Stimulated activated CD8-positive, alpha-beta memory T cell treated with anti-CD3 and anti-CD28 coated beads, Interleukin-12 subunit alpha, Interleukin-12 subunit beta, amount 100 ng/mL, for 4 hours (primary cell): Measurements from ENCODE around the gene LAIR1.
"Not testable (repeated sequence)": the region's sequence is repeated elsewhere in the genome, so short reads cannot be mapped to it uniquely, and the experiment has no call there.

Experiments used
- DNase-seq: peaks from one replicate; pipeline ENCODE4 v3.0.0-alpha.2; 2020; ENCODE audit warnings: low read depth

The LAIR1 gene

DNA sequence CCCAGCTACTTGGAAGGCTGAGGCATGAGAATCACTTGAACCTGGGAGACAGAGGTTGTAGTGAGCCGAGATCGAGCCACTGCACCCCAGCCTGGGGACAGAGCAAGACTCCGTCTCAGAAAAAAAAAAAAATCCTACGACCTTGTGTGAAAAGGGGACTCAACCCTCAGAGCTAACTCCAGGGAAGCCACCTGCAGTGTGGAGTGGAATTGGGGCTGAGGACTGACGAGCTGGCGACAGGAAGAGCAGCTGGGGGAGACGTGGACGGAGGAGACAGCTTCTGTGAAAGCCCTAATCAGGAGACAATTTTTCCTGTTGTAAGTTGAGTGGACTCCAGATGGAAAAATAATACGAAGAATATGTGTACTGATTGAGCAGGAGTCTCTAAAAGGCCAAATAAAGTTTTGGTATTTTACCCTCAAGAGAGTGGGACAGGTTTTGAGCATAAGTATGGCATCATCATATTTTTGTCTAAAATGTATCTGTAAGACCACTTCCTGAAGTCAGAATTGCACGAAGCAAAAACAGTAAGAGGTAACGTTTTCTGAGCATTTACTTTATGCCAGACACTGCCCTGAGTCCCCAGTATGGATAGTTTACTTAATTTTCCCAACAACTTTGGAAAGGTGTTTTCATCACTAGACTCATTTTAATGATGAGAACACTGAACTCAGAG lies 12.0 kb upstream of the LAIR1 start:
- no peak for DNase-seq

DNA sequence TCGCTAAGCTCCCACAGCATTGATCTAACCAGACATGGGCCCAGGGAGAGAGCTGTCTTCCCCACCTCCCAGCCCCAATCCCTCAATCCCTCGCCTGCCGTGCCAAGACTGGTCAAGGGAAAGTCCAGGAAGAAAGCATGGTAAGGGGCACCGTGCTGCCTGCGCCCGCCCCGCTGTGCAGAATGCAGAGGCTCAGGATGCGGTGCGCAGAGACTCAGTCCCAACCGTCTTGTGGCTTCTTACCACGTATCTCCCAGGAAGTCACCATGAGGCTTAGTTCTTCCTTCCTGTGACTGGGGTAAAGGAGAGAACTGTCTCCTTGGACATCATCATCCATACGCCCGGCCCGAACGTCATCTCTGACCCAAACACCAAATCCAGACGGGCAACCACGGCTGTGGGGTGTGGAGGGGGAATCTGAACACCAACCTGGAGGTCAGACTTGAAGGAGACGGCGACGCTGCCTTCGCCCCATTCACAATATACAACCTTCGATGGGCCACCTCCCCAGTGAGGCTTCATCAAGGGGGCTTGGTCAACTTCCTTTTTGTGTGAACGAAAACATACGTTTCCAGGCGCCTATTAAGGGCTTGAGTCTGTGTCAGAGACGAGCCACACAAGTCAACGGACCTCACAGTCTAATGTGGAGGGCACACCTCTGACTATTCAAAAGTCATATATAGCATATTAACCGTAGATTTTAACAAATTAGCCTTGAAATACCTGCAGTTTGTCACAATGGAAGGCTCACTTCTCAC lies 10.6 kb upstream of the LAIR1 start:
- not testable (repeated sequence) for DNase-seq

DNA sequence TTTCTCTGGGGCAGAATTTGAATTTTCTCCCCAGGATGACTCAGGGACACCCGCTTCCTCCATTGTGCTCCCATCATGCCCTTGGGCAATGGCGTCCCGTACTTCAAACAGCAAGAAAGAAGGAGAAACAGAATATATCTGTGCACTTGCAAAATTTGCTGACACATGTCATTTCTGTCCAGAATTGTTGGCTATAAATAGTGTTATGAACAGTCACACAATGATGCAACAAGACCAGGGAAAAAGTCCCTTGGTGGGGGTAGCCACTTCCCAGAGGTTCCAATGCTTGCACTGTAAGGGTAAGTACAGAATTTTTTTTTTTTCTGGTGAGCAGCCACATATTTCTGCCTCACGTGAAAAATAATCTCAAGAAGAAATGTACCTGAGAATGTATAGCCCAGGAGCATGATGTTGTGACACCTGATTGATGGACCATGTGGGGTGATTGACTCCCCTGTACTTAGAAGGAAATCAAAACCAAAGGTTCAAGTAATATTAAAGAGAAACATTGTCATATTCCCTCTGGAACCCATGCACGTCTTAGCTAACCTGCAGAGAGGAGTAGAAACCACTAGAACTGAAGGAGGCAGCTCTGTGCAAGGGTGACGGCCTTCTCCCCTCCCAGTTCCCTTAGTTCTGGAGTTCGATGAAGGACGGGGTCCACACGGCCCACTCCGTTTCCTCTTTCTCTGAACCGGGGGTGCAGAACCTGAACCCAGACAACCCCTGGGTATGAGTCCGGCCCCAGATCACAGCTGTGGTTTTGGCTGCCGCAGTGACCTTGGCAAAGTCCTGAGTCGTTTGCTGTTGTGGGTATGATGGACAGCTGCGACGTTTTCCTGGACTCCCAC lies 9.3 kb upstream of the LAIR1 start:
- no peak for DNase-seq

DNA sequence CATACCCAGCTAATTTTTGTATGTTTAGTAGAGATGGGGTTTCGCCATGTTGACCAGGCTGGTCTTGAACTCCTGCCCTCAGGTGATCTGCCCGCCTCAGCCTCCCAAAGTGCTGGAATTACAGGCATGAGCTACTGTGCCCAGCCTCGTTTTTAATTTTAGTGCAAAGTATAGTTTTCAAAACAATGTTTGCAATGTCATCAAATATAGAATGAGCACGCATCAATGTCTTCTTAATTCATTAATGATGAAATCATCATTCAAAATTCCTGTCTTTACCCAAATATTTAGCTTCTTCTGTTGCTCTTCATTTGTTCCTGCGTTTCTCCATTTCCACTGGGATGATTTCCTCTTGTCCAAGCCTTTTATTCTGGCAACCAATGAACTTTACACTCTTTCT lies 6.7 kb upstream of the LAIR1 start:
- not testable (repeated sequence) for DNase-seq

DNA sequence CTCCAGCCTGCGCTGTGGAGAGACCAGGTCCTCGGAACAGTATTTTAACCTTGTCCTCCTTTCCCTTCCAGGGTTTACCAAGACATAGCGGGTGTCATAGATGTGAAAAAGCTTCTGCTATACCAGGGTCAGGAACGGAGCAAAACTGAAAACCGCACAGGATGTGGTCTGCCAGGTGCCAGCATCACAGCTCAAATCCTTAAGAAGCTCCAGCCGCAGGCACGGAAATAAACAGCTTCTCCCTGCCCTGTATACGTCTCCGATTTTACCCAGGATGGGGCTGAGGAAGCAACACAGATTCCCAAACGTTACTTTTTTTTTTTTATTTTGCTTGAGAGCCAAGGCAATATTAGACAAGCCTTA lies 5.7 kb upstream of the LAIR1 start:
- not testable (repeated sequence) for DNase-seq

DNA sequence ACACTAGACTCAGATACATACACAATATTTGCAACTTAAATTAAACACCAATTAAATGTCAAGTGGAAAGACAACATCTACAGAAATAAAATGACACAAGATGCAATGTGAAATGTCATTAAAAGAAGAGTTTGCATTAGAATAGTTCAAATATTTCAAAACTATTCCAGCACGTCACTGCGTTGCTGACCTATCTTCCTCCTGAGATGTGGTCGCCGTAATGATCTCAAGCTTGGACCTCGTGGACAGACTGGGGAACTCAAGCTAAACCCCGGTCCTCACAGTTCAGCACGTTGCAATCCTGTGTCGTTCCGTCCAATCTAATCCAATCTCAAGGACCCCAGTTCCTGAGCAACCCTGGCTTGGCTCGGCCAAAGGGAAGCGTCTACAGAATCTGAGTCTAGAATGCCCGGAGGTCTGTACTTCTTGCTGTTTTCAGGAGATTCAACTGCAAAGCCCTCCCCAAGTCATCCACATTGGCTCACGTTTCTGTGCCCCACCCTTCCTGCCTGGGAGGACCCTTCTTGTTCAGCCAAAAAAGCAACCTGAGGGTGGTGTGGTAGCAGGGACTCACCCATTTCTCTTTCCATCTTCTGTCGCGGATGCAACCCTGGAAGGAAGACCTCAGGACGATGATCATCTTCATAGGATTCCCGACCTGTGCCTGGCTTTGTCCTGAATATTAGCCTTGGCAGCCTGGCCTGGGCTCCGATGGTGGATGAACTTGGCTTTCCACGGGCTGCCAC lies 5.1 kb upstream of the LAIR1 start:
- not testable (repeated sequence) for DNase-seq

DNA sequence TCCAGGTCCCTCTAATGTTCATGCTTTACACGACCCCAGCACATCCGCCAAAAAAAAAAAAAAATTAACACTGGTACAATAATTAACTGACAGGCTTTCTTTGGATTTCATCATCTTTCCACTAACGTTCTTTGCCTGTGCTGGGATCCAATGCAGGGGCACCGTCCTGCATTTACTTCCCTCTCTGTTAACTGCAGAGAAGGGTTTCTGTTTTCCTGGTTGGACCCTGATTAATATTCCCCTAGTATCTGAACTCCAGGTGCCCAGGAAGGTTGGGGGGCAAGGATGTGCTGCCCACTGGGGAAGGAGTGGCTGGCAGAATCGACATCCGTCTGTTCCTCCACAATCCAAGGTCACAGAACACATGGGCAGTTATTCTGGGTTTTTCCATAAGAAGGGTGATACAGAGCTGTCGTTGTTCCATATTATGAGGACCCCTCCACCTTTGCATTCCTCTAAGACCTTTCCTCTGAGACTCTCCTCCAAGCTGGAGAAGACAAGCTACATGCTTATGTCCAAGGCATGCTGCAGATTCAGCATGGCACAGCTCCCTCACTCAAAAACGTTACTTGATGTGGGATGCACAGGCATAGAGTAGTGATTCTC lies 4.5 kb upstream of the LAIR1 start:
- no peak for DNase-seq

DNA sequence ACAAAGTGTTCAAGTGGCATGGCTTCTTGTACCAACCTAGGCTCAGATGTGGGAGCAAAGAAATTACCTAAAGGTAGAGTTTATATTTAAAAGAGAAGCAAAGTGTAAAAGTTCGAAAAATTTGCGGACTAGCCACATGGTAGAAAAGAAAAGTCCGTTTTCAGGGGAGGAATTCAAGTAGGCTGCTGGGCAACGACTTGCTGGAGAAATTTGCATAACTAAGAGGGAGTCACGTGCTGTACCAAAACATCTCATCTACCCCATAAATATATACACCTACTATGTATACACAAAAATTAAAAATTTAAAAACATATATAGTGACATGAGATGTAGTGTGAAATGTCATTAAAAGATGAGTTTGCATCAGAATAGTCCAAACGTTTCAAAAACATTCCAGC lies 2.1 kb upstream of the LAIR1 start:
- DNase-seq = no peak

DNA sequence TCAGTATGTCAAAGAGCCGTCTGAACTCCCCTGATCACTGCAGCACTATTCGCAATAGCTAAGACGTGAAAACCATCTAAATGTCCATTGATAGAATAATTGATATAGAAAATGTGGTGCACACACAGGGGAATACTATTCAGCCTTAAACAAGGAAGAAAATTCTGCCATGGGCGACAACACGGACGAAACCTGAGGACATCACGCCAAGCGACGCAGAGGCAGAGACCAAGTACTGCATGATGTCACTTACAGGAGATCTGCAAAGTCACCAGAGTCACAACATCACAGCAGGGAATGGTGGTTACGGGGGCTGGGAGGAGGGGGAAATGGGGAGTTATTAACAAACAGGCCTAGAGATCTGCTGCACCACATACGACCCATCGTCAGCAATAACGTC lies 1.1 kb upstream of the LAIR1 start:
- not testable (repeated sequence) for DNase-seq

DNA sequence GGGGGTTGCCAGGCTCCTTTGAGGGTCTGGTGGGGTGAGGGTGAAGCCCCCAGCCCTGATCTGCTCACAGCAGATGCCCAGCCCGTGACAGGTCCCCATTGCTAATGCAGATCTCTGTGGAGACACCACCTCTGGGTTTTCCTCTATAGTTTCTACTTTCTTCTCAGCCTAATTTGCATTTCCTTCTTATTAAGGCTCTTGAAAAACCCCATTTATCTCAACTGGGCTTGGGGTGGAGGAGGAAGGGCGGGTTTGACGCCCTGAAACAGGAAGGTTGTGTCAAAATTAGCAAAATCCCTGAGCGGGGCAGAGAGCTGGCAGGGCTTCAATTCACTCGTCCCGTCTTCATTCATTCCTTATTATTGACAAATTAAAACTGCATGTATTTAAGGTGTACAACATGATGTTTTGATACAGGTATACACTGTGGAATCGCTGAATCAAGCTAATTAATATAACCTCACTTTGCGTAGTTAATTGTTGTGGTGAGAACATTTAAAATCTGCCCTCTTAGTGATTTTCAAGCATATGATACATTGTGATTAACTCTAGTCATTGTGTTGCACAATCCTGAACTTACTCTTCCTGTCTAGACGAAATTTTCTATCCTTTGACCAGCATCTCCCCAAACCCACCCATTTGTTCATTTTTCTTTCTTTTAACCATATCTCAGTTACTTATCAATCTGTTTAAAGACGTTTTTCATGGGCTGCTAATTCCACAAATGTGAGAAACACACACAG lies 2.9 kb downstream of the LAIR1 start:
- DNase-seq = not testable (repeated sequence)

DNA sequence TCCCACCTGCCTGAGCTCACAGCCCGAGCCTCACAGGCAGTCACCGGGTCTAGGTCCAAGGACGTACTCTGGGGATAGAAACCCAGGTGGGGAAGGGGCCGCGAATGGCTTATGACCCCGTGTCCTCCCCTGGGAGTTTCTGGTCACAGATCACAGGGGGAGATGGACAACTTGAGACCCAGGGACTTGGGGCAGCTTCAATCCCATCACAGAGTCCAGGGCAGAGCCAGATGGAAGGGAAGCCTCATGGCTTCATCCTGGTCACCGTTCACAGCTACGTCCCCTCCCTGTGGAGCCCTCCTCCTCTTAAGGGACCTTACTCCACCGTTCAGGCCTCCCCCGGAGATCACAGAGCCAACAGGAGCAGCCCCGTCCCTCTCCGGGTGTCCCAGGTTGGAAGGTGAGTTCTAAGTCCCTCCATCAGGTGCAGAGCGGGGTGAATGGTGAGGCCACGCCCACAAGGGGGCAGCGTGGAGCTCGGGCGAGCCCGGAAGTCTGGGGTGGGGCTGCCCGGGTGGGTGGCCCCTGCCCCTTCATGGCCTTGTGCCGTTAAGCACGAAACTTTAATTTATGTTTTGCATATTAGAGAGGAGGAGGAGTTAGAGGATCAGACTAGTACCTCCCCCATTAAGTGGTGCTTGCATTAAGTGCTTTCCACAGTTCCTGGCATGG lies 5.4 kb downstream of the LAIR1 start:
- DNase-seq = peak; percentile 48

DNA sequence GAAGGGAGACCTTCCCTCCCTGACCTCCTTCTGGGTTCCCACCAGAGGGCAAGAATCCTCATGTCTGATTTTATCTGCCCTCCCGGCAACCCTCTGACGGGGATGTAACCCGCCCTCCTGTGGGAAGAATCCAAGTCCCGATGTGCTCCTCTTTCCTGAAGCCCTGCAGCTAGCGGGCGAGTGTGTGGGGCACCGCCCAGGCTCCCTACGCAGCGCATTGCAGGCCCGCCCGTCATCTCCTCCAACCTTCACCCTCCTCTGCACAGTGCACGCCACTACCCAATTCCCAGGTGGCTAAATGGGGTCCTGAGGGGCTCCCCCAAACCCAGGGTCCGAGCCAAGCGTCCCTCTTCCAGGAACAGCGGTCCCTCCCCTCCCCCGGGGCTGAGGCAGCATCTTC lies 7.3 kb downstream of the LAIR1 start:
- no peak for DNase-seq

DNA sequence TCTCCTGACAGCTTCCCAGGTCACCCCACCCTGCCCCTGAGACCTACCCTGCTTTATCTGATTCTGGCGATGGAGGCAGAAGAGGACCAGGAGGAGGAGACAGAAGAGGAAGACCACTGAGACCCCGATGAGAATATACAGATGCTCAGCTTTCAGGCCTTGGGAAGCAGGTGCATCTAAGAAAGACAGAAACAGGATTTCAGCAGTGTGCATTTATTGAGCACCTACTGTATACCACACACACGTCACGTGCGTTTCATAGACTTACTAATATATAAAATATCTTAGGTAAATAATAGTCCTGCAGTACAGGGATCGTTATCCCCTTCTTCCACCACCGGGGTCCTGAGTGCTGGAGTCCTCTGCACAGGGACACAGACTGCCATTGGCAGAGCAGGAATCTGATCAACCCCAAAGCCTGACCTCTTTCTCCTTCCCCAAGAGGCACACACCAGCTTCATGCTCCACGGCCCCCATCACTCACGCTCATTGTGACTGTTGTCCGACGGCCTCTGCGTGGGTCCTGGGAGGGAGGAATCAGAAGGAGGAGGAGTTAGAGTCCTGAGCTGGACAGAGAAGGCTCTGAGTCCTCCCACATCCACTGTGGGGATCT lies 8.2 kb downstream of the LAIR1 start:
- DNase-seq = no peak

DNA sequence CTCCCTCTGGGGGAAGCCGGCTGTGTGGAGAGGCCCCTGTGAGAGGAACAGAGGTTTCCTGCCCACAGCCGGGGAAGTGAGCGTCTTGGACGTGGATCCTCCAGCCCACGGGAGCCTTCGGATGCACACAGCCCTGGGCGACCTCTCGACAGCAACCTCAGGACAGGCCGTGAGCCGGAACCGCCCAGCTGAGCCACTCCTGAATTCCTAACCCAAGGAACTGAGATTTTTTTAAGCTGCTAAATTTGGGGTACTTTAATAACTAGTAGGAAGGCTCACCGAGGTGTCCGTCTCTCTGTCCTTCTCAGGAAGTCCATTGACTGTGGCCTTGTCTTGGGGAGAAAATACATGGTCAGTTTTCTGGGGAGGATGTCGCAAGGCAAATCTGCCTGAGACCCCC lies 9.1 kb downstream of the LAIR1 start:
- no peak for DNase-seq

DNA sequence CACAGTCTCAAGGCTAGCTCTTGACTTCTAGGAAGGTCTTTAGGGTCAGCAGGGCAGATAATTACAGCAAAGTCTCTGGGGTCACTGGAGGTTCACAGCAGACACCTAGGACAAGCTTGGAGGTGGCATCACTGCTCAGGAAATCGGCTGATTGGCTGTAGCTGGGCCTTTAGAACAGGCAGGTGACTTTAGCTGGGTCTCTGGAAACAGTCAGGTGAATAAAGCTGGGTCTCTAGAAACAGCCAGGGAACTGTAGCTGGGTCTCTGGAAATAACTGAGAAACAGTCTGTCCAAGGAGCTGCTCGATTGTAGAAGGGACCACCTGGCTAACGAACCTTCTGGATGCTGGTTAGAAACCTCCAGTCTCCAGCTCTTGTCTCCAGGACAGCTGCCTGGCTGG lies 10.0 kb downstream of the LAIR1 start:
- no peak for DNase-seq

DNA sequence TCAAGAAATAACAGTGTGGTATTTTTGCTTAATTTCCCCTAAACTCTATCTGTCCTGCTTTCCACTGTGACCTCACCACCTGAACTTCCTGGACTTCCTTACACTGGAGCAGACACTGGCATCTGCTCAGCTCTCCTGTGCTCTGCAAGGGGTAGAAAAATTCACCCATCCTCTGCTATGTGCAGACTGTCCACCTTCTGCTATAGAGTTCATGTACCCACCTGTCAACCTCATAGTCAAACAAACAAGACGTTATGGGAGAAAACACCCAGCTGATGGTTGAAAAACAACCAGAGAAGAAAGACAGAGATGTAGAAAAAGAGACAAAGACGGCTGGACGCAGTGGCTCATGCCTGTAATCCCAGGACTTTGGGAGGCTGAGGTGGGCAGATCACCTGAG lies 12.2 kb downstream of the LAIR1 start:
- no peak for DNase-seq

DNA sequence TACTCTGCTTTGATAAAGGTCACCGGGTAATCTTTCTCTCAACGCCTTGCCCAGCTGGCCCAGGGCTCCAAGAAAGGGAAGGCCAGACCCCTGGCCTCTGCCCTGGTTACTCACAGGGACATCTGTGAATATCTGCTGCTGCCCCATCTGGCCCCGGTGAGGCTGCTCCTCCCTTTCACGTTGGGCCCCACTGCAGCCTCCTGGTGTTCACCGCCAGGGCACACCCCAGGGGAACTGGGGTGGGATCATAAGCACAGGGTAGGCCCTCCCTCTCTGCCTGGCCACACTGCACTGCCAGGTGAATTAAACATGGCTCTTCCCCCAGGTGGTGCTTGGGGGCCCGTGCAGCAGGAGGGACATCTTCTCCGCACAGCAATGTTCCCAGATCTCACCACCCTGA lies 12.7 kb downstream of the LAIR1 start:
- DNase-seq = no peak

DNA sequence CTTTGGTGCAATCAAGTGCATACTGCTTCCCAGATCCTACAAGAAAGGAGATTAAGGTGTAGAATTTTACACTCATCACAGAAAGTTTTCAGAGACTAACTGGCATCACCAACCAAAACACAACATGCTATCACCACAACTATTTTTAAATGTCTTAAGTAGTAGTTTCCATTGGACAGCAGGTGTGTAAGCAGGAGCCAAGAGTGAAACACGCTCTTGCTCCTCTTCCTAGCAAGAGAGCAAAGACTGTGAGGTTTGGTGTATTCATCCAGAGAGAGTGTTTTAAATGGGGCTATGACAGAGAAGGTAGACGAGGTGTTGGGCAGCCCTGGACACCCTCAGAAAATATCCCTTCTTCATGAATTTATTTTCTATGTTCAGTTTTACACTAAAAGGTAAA lies 13.3 kb downstream of the LAIR1 start:
- DNase-seq = no peak

DNA sequence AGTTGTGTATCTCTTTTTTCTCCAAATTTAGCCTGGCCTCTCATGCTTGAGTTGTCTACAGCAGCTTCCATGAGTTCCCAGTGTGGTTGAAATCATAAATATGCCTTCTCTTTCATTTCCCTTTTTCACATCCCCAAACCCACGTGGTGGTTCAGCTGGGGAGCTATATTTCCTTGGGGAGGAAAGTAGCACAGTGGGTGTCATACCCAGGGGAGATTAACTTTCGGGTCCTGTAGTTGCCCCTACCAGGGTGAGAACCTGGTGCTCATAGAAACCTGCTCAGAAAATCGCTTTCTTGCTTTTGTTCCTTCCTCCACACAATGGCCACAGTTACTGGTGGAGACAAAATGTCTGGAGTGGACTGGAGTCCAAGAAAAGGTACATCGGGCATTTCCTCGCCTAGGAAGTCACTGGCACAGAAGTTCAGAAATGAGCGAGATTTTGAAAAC lies 18.8 kb downstream of the LAIR1 start:
- no peak for DNase-seq

DNA sequence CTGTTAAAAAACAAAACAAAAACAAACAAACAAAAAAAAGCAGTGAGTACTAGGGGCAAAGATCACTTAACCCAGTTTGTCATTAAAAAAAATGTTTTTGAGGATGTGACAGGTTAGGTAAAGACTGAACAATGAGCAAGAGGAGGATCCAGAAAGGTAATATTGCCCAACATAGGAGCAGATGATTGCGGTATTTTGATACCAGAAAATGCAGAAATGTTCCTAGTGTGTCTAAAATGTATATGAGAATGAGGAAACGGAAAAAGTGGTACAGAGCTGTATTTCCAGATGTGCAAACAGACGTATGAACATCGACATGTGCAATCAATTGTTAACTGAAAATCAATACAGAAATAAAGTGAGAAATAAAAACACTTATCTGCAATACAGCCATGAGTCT lies 20.9 kb downstream of the LAIR1 start:
- DNase-seq = no peak
